ENCODE results near the gene PATJ. TPM values are rescaled to one million over a fixed set of nuclear protein-coding genes. Genes with fewer than 3 reads are reported as not detected.
A peak's percentile ranks its signal among the peaks of the same experiment; 100 is the strongest.

PATJ gene
- total and polyA plus RNA-seq, 2 of the 13 experiments (the other 11 are each of a cell fraction or from before 2014, with no cell fraction given), result 6.2 to 16.8 TPM

DNA sequence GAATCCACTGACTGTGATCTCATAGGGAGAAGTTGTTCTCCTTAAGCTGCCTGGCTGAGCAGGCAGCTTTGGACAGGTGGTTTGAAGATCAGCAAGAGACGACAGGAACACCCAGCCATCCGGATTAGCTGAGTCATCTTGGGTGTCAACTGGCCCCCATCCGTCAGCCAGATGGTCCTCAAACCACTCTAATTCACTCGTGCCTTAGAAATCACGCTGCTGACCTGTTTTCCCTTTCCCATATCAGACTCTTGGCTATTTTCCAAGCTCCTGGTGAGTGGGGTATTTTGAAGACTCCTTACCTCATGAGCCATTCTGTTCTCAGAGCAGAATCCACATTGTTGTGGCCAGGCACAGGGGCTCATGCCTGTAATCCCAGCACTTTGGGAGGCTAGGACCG, 303.3 kb downstream of the PATJ start:
- H3K79me2 ChIP-seq (ENCODE audit: insufficient read depth, low read length), result no peaks in the 10 kb centered on the region
- H3K9ac ChIP-seq (ENCODE audit: insufficient read depth, low read depth, low read length), result no peak overlapping the region
- in situ Hi-C loops (cut with HindIII; ENCODE audit: extremely low pct_ligation_motif_present, low pct_unique_long_range_greater_than_20kb), result no loop called here
- intact Hi-C loops (cut with micrococcal nuclease; ENCODE audit: unreplicated experiment), result no loop called here
- H3K27me3 ChIP-seq (ENCODE audit: control insufficient read depth in 1 of 2, insufficient read depth in 2 of 2, low read length in 2 of 2), result no peaks in the 10 kb centered on the region
- no peak overlapping the region for H3K27ac ChIP-seq (ENCODE audit: extremely low read length, insufficient read depth, low read length)
- no peaks in the 10 kb centered on the region for H4K20me1 ChIP-seq (ENCODE audit: insufficient read depth, low read length)
- CTCF ChIA-PET (ENCODE audit: low intra/inter-chr PET ratio, low total read pairs), result no interaction called here
- peaks cover 12% of the 10 kb centered on the region for H3K4me1 ChIP-seq (ENCODE audit: insufficient read depth, low read length)
- no peak overlapping the region for H2AFZ ChIP-seq (ENCODE audit: low read length)
- TF ChIP-seq NFE2L2 (IDR thresholded peaks at IDR 0.05; ENCODE audit: low read length), result peak; percentile 44
- TF ChIP-seq, protein P1, sequence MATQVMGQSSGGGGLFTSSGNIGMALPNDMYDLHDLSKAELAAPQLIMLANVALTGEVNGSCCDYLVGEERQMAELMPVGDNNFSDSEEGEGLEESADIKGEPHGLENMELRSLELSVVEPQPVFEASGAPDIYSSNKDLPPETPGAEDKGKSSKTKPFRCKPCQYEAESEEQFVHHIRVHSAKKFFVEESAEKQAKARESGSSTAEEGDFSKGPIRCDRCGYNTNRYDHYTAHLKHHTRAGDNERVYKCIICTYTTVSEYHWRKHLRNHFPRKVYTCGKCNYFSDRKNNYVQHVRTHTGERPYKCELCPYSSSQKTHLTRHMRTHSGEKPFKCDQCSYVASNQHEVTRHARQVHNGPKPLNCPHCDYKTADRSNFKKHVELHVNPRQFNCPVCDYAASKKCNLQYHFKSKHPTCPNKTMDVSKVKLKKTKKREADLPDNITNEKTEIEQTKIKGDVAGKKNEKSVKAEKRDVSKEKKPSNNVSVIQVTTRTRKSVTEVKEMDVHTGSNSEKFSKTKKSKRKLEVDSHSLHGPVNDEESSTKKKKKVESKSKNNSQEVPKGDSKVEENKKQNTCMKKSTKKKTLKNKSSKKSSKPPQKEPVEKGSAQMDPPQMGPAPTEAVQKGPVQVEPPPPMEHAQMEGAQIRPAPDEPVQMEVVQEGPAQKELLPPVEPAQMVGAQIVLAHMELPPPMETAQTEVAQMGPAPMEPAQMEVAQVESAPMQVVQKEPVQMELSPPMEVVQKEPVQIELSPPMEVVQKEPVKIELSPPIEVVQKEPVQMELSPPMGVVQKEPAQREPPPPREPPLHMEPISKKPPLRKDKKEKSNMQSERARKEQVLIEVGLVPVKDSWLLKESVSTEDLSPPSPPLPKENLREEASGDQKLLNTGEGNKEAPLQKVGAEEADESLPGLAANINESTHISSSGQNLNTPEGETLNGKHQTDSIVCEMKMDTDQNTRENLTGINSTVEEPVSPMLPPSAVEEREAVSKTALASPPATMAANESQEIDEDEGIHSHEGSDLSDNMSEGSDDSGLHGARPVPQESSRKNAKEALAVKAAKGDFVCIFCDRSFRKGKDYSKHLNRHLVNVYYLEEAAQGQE (IDR thresholded peaks at IDR 0.05; ENCODE audit: borderline replicate concordance in 1 of 2, low read depth in 1 of 2, low read length in 2 of 2), result no peak
- H3K36me3 ChIP-seq (replicated peaks in 1 of 2; ENCODE audit: control insufficient read depth in 1 of 2, insufficient read depth in 2 of 2, low read length in 2 of 2), result 0 out of 5 replicates have a peak, but pooled peaks cover 0 to 3% of the 10 kb centered on the region in 2 experiments
- DNase-seq (ENCODE audit: low spot score) (no peak), ATAC-seq (no peak), FAIRE-seq (no peak)
- WGBS (ENCODE audit: low lambda C conversion rate), result 86% methylated on average over 6 of the region's 6 CpGs
- POLR2A ChIA-PET, result no interaction called here
- no peaks in the 10 kb centered on the region for H3K9me3 ChIP-seq (ENCODE audit: low read length)
- H3K4me2 ChIP-seq (ENCODE audit: low read depth, low read length), result no peak overlapping the region
- no peak overlapping the region for H3K4me3 ChIP-seq (replicated peaks in 1 of 3; ENCODE audit: insufficient read depth in 1 of 3, low read depth in 2 of 3, low read length in 3 of 3)
- BruUV-seq (replicated peaks), result no TSS peak

DNA sequence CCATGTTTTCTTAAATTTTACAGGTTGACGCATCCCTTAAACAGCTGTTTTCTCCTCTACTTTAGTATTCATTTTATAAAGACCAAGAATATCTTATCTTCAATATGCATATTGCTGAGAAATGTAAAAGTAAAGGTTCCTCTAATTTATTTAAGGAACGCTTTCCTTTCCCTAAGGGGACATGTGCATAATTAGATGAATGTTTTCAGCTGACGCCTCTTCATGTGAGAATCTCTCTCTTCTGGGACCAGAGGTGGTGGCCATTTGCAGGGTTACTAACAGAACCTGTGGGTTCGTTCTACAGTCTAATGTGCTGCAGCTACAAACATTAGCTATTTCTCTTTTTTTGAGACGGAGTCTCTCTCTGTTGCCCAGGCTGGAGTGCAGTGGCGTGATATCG, 304.6 kb downstream of the PATJ start:
- no peaks in the 10 kb centered on the region for H3K27me3 ChIP-seq (ENCODE audit: control insufficient read depth in 1 of 2, insufficient read depth in 2 of 2, low read length in 2 of 2)
- no peak overlapping the region for H3K27ac ChIP-seq (ENCODE audit: extremely low read length, insufficient read depth, low read length)
- H4K20me1 ChIP-seq (ENCODE audit: insufficient read depth, low read length), result no peaks in the 10 kb centered on the region
- in situ Hi-C loops (cut with HindIII; ENCODE audit: extremely low pct_ligation_motif_present, low pct_unique_long_range_greater_than_20kb), result no loop called here
- no peak overlapping the region for H3K9ac ChIP-seq (ENCODE audit: insufficient read depth, low read depth, low read length)
- H2AFZ ChIP-seq (ENCODE audit: low read length), result no peak overlapping the region
- intact Hi-C loops (cut with micrococcal nuclease; ENCODE audit: unreplicated experiment), result no loop called here
- no TSS peak for BruUV-seq (replicated peaks)
- DNase-seq (ENCODE audit: low spot score) (no peak), FAIRE-seq (no peak), ATAC-seq (no peak)
- no peak overlapping the region for H3K4me2 ChIP-seq (ENCODE audit: low read depth, low read length)
- H3K4me1 ChIP-seq (ENCODE audit: insufficient read depth, low read length), result no peaks in the 10 kb centered on the region; the same call in 1 of the 2 replicates
- POLR2A ChIA-PET, result no interaction called here
- no peak overlapping the region for H3K4me3 ChIP-seq (replicated peaks in 1 of 3; ENCODE audit: insufficient read depth in 1 of 3, low read depth in 2 of 3, low read length in 3 of 3)
- 0 out of 5 replicates have a peak, but pooled peaks cover 0 to 3% of the 10 kb centered on the region in 2 experiments for H3K36me3 ChIP-seq (replicated peaks in 1 of 2; ENCODE audit: control insufficient read depth in 1 of 2, insufficient read depth in 2 of 2, low read length in 2 of 2)
- no peaks in the 10 kb centered on the region for H3K9me3 ChIP-seq (ENCODE audit: low read length)
- CTCF ChIA-PET (ENCODE audit: low intra/inter-chr PET ratio, low total read pairs), result no interaction called here
- no peaks in the 10 kb centered on the region for H3K79me2 ChIP-seq (ENCODE audit: insufficient read depth, low read length)
- 97% methylated on average over 7 of the region's 7 CpGs for WGBS (ENCODE audit: low lambda C conversion rate)
- TF ChIP-seq, protein P2, sequence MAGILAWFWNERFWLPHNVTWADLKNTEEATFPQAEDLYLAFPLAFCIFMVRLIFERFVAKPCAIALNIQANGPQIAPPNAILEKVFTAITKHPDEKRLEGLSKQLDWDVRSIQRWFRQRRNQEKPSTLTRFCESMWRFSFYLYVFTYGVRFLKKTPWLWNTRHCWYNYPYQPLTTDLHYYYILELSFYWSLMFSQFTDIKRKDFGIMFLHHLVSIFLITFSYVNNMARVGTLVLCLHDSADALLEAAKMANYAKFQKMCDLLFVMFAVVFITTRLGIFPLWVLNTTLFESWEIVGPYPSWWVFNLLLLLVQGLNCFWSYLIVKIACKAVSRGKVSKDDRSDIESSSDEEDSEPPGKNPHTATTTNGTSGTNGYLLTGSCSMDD (CRISPR knock-in tag; IDR thresholded peaks at IDR 0.05), result no peak
- TF ChIP-seq SMARCE1 (IDR thresholded peaks at IDR 0.05; ENCODE audit: borderline replicate concordance) (no peak), ZNF570 (CRISPR knock-in tag; IDR thresholded peaks at IDR 0.05; ENCODE audit: borderline replicate concordance) (no peak), BCL6 (CRISPR knock-in tag; IDR thresholded peaks at IDR 0.05) (no peak), ZNF724P (CRISPR knock-in tag; IDR thresholded peaks at IDR 0.05; ENCODE audit: borderline replicate concordance) (no peak), PTBP1 (IDR thresholded peaks at IDR 0.05; ENCODE audit: low read depth, low read length, poor library complexity, severe bottlenecking) (no peak), ZNF878 (CRISPR knock-in tag; IDR thresholded peaks at IDR 0.05) (no peak), ZSCAN30 (CRISPR knock-in tag; IDR thresholded peaks at IDR 0.05) (no peak)
- TF ChIP-seq, protein P3, sequence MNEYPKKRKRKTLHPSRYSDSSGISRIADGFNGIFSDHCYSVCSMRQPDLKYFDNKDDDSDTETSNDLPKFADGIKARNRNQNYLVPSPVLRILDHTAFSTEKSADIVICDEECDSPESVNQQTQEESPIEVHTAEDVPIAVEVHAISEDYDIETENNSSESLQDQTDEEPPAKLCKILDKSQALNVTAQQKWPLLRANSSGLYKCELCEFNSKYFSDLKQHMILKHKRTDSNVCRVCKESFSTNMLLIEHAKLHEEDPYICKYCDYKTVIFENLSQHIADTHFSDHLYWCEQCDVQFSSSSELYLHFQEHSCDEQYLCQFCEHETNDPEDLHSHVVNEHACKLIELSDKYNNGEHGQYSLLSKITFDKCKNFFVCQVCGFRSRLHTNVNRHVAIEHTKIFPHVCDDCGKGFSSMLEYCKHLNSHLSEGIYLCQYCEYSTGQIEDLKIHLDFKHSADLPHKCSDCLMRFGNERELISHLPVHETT (CRISPR knock-in tag; conservative IDR thresholded peaks at IDR 0.05), result no peak
